Renal cortical epithelial cell (primary cell): ENCODE results near the gene PXMP4. TPM values are rescaled to one million over a fixed set of nuclear protein-coding genes. Genes with fewer than 3 reads are reported as not detected.

ENCODE experiments used
- DNase-seq: peaks from one replicate; pipeline ENCODE4 v3.0.0-alpha.2; 2011; ENCODE audit warnings: low read depth
- total RNA-seq: library from RNA; depleted of rRNA; stranded (reverse); fragments of >200 nt; gene quantifications from 2 replicates; pipeline ENCODE4 v1.2.3, GENCODE V29; 2014

Gene PXMP4
- total RNA-seq, 1 donor from 2014 or later = 6.3 TPM

GRCh38 chr20:33669873-33670640 lies 50.1 kb downstream of the PXMP4 start:
- no peak for DNase-seq

- no peak for DNase-seq
Measured at GRCh38 chr20:33669224-33669623, 50.9 kb downstream of the PXMP4 start.

GRCh38 chr20:33668466-33669155 lies 51.5 kb downstream of the PXMP4 start:
- no peak for DNase-seq

- peak; percentile 41 for DNase-seq
Measured at GRCh38 chr20:33667676-33668465, 52.2 kb downstream of the PXMP4 start.

- DNase-seq = no peak
Measured at GRCh38 chr20:33667245-33667675, 52.9 kb downstream of the PXMP4 start.

- DNase-seq = peak; percentile 94
Measured at GRCh38 chr20:33666293-33667244, 53.5 kb downstream of the PXMP4 start, which contains the start of gene ACTL10. Gene ACTL10 (plus strand): TSS chr20:33666943. CDS start chr20:33667498, 555 bp downstream.

GRCh38 chr20:33664762-33665144 lies 55.4 kb downstream of the PXMP4 start:
- DNase-seq = no peak

- no peak for DNase-seq
Measured at GRCh38 chr20:33664085-33664761, 55.9 kb downstream of the PXMP4 start.

GRCh38 chr20:33663161-33664084 lies 56.7 kb downstream of the PXMP4 start:
- no peak for DNase-seq

- DNase-seq = no peak
Measured at GRCh38 chr20:33662172-33662571, 57.9 kb downstream of the PXMP4 start, which contains the start of gene C20orf144. Gene C20orf144 (plus strand): TSS chr20:33662327. CDS start chr20:33662346, 19 bp downstream.

GRCh38 chr20:33660685-33661058 lies 59.4 kb downstream of the PXMP4 start:
- no peak for DNase-seq

GRCh38 chr20:33660035-33660684 lies 60.0 kb downstream of the PXMP4 start:
- DNase-seq = no peak

- DNase-seq = no peak
Measured at GRCh38 chr20:33659341-33660034, 60.6 kb downstream of the PXMP4 start.

GRCh38 chr20:33658929-33659328 lies 61.2 kb downstream of the PXMP4 start:
- no peak for DNase-seq

- no peak for DNase-seq
Measured at GRCh38 chr20:33658510-33658909, 61.6 kb downstream of the PXMP4 start.

- no peak for DNase-seq
Measured at GRCh38 chr20:33657704-33658095, 62.4 kb downstream of the PXMP4 start.

- DNase-seq = no peak
Measured at GRCh38 chr20:33656783-33657703, 63.1 kb downstream of the PXMP4 start.
